Tibial nerve (tissue), 4 donors: ENCODE data around the gene KLHL13. TPM values are rescaled to one million over a fixed set of nuclear protein-coding genes. Genes with fewer than 3 reads are reported as not detected.

ENCODE experiments used
- DNase-seq, 2 donors: peaks; one replicate each; pipeline ENCODE4 v3.0.0-alpha.2; 2019; ENCODE audit warnings: low spot score in 2 of 2
- H3K27ac ChIP-seq, 4 donors: fragments of 200-600 bp; sonication (generic) in 3 of 4; one replicate each; pipeline ENCODE4 v1.5.1; 2017 to 2019; ENCODE audit warnings: mild to moderate bottlenecking in 1 of 4
- H3K27me3 ChIP-seq, 2 donors: fragments of 200-600 bp; sonication (generic) in 1 of 2; one replicate each; pipeline versions ENCODE4 v1.5.1 to v1.6.0; 2017 to 2019
- H3K36me3 ChIP-seq, 3 donors: fragments of 200-600 bp; sonication (generic); one replicate each; pipeline ENCODE4 v1.5.1; 2018 to 2019
- H3K4me1 ChIP-seq, 4 donors: fragments of 200-600 bp; sonication (generic) in 3 of 4; one replicate each; pipeline ENCODE4 v1.5.1; 2017 to 2019
- H3K4me3 ChIP-seq, 4 donors: fragments of 200-600 bp; sonication (generic) in 3 of 4; one replicate each; pipeline ENCODE4 v1.5.1; 2017 to 2019; ENCODE audit warnings: mild to moderate bottlenecking in 1 of 4, moderate library complexity in 1 of 4
- H3K9me3 ChIP-seq, 4 donors: fragments of 200-600 bp; sonication (generic) in 3 of 4; one replicate each; pipeline ENCODE4 v1.5.1; 2017 to 2019
- EP300 ChIP-seq, 2 donors: sonication (generic); formaldehyde crosslinking; IDR thresholded peaks; one replicate each; pipeline ENCODE4 v1.6.1; 2017; ENCODE audit warnings: antibody characterized with exemption in 2 of 2, mild to moderate bottlenecking in 1 of 2
- POLR2A ChIP-seq, 2 donors: fragments of 450-650 bp; IDR thresholded peaks; one replicate each; pipeline ENCODE4 v1.6.1; 2017; ENCODE audit warnings: antibody characterized with exemption in 2 of 2, mild to moderate bottlenecking in 2 of 2, moderate library complexity in 2 of 2
- WGBS, 2 donors: methylation state at CpG; one replicate each; pipeline ENCODE4 v1.1.5; 2018; 5-methylcytosine and 5-hydroxymethylcytosine counted together
- total RNA-seq, 4 donors: library from RNA; depleted of rRNA; stranded (reverse); fragments of >200 nt; gene quantifications; one replicate each; pipeline ENCODE4 v1.1.0, GENCODE V29; 2016
- TF ChIP-seq, protein P1 (sequence below), 5 experiments: fragments of 200-600 bp in 3 of 5; fragments of 450-650 bp in 2 of 5; sonication (generic) in 3 of 5; IDR thresholded peaks; one replicate each; pipeline ENCODE4 v1.5.1; 2016 to 2019; ENCODE audit warnings: antibody characterized with exemption in 5 of 5, mild to moderate bottlenecking in 3 of 5, moderate library complexity in 2 of 5

The KLHL13 gene
- total RNA-seq, 4 donors from 2014 or later = 3.0 to 5.9 (median 4.4) TPM

DNA sequence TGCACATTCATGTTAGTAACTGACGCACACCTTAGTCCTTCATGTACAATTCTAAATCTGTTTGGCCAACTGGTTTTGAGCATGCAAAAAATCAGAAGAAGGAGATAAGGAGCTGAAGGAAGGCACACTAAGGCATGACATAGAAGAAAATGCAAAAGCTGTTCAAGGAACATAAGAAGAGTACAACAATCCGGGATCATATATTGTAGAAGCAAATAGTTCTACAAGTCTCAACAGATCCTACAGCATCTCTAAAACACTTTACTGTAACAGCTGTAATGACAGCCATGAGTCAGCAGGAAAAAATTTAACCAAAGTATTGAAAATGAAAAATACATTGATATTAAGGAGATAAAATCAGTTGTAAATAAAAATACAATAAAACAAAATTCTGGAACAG, 57.7 kb downstream of the KLHL13 start:
- no peaks in the 10 kb centered on the region for H3K27me3 ChIP-seq
- no peak overlapping the region for H3K4me3 ChIP-seq
- no peak for DNase-seq
- no peaks in the 10 kb centered on the region for H3K9me3 ChIP-seq
- no peaks in the 10 kb centered on the region for H3K4me1 ChIP-seq
- H3K36me3 ChIP-seq = no peaks in the 10 kb centered on the region
- 89 to 90% methylated on average over 2 of the region's 2 CpGs for WGBS, 2 donors
- TF ChIP-seq, protein P1, sequence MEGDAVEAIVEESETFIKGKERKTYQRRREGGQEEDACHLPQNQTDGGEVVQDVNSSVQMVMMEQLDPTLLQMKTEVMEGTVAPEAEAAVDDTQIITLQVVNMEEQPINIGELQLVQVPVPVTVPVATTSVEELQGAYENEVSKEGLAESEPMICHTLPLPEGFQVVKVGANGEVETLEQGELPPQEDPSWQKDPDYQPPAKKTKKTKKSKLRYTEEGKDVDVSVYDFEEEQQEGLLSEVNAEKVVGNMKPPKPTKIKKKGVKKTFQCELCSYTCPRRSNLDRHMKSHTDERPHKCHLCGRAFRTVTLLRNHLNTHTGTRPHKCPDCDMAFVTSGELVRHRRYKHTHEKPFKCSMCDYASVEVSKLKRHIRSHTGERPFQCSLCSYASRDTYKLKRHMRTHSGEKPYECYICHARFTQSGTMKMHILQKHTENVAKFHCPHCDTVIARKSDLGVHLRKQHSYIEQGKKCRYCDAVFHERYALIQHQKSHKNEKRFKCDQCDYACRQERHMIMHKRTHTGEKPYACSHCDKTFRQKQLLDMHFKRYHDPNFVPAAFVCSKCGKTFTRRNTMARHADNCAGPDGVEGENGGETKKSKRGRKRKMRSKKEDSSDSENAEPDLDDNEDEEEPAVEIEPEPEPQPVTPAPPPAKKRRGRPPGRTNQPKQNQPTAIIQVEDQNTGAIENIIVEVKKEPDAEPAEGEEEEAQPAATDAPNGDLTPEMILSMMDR (IDR thresholded peaks at IDR 0.05) = no peak
- TF ChIP-seq POLR2A (IDR thresholded peaks at IDR 0.05) (no peak), EP300 (IDR thresholded peaks at IDR 0.05) (no peak)
- no peak overlapping the region for H3K27ac ChIP-seq

DNA sequence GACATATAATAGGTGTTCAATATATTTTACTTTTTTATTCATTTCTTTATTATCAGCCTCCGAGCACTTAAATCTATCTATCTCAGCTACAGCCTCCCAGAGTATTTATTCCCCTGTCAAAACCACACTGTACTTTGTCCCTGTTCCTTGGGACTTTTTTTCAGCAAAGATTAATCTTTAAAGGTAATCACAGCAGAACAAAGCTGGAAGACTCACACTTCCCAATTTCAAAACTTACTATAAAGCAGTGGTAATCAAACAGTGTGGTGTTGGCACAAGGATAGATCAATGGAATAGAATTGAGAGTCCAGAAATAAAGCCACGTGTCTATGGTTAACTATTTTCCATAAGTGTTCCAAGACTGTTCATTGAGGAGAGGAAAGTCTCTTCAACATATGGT, 59.7 kb downstream of the KLHL13 start:
- no peak overlapping the region for H3K4me3 ChIP-seq
- H3K9me3 ChIP-seq = no peaks in the 10 kb centered on the region
- WGBS, 2 donors = 76 to 92% methylated on average over 2 of the region's 2 CpGs
- TF ChIP-seq POLR2A (IDR thresholded peaks at IDR 0.05) (no peak), EP300 (IDR thresholded peaks at IDR 0.05) (no peak)
- TF ChIP-seq, protein P1 (IDR thresholded peaks at IDR 0.05) = no peak
- no peak for DNase-seq
- no peaks in the 10 kb centered on the region for H3K36me3 ChIP-seq
- H3K27me3 ChIP-seq = no peaks in the 10 kb centered on the region
- H3K27ac ChIP-seq = no peak overlapping the region
- H3K4me1 ChIP-seq = no peaks in the 10 kb centered on the region

DNA sequence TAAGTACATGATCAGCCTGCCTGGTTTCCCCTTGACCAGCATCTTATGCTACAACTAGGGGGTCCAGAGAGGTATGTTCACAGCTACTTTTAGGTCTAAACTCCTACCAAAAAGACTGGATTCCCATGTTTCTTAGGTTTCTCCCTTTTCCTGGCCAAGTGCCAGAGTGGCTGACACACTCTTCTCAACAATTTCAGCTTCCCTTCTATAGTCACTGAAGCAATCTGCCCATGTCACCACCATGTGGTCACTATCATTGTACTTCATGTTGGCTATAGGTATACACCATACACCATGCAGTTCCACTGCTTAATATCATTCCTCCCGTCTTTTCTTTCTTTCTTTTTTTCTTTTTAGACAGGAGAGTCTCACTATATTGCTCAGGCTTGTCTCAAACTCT, 66.9 kb downstream of the KLHL13 start:
- H3K27me3 ChIP-seq = no peaks in the 10 kb centered on the region
- H3K9me3 ChIP-seq = no peaks in the 10 kb centered on the region
- H3K4me1 ChIP-seq = no peaks in the 10 kb centered on the region
- no peaks in the 10 kb centered on the region for H3K36me3 ChIP-seq
- TF ChIP-seq POLR2A (IDR thresholded peaks at IDR 0.05) (no peak), EP300 (IDR thresholded peaks at IDR 0.05) (no peak)
- TF ChIP-seq, protein P1 (IDR thresholded peaks at IDR 0.05) = no peak
- no peak overlapping the region for H3K27ac ChIP-seq
- WGBS, 2 donors = 61 to 86% methylated on average over 1 of the region's 1 CpG
- no peak overlapping the region for H3K4me3 ChIP-seq
- DNase-seq = no peak

DNA sequence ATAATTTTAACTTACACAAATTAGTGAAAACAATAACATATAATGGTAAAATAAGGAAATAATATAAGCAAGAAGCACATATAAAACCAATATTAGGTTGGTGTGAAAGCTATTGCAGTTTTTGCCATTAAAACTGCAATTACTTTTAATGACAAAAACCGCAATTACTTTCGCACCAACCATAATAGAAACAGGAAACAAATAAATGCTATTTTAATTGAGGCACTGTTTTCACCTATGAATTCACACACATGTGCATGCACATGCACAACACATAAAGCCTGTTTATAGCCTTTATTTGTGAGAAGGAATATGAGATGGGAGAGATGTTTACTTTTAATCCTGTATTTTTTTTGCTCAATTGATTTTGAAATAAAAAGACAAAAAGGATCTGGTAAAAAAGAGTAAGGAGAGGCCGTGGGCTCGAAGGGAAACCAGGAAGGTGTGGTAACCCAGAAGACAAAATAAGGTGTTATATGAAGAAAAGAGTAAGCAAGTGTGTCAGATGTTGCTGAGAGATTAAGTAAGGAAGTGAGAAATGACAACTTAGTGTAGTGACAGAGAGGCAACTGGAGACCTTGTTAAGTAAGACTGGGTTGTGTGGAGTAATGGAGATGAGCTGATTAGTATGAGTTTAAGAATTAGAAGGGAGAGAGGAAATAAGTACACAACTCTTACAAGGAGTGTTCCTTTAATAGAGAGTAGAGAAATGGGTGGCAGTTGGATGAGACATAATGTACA, 69.0 kb downstream of the KLHL13 start:
- peaks cover 0 to 15% (median 2%) of the 10 kb centered on the region in 4 donors for H3K9me3 ChIP-seq
- TF ChIP-seq EP300 (IDR thresholded peaks at IDR 0.05) = no peak
- TF ChIP-seq, protein P1 (IDR thresholded peaks at IDR 0.05) = no peak
- no peak for TF ChIP-seq POLR2A (IDR thresholded peaks at IDR 0.05)
- H3K36me3 ChIP-seq = no peaks in the 10 kb centered on the region
- WGBS, 2 donors = 57 to 83% methylated on average over 4 of the region's 4 CpGs
- DNase-seq = no peak
- no peaks in the 10 kb centered on the region for H3K27me3 ChIP-seq
- H3K27ac ChIP-seq = no peak overlapping the region
- no peak overlapping the region for H3K4me3 ChIP-seq
- H3K4me1 ChIP-seq = no peaks in the 10 kb centered on the region

DNA sequence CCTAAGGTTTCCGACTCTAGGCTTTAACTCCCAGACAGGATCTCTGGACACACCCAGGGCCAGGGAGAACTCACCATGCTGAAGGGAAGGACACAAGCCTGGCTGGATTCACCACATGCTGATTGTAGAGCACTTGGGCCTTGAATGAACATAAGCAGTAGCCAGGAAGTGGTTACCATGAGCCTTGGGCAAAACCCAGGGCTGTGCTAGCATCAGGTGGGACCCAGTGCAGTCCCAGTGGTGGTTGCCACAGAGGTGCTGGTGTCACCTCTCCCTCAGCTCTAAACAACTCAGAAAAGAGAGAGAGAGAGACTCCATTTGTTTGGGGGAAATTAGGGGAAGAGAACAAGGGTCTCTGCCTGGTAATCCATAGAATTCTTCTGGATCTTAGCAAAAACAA, 77.0 kb downstream of the KLHL13 start:
- Histone ChIP-seq H3K4me1 (no peaks in the 10 kb centered on the region), H3K4me3 (no peak overlapping the region), H3K36me3 (no peaks in the 10 kb centered on the region), H3K27ac (no peak overlapping the region), H3K27me3 (no peaks in the 10 kb centered on the region), H3K9me3 (peaks cover 0 to 15% (median 2%) of the 10 kb centered on the region in 4 donors)
- WGBS, 2 donors = 93% methylated on average over 1 of the region's 1 CpG; no CpG with 5 or more reads in 1 of the 2 donors
- DNase-seq = no peak
- TF ChIP-seq, protein P1 (IDR thresholded peaks at IDR 0.05) = no peak
- TF ChIP-seq POLR2A (IDR thresholded peaks at IDR 0.05) = no peak
- no peak for TF ChIP-seq EP300 (IDR thresholded peaks at IDR 0.05)
